PFSK-1 (cell line): ENCODE measurements around the gene PLEKHM2.

ENCODE experiments used
- FOXP2 ChIP-seq: optimal IDR thresholded peaks from 2 replicates; pipeline ENCODE3; 2011; ENCODE audit warnings: borderline replicate concordance, control low read depth, inconsistent platforms; ENCODE audit not compliant: insufficient read depth; ENCODE audit errors: extremely low read length, extremely low read depth
- POLR2AphosphoS5 ChIP-seq: IDR thresholded peaks from 2 replicates; pipeline ENCODE4 v1.6.1; 2012; ENCODE audit warnings: low read depth, mild to moderate bottlenecking, control low read depth, low read length, moderate library complexity
- REST ChIP-seq, 2 experiments: IDR thresholded peaks; 2 replicates each; pipeline versions ENCODE4 v1.6.1 to v1.8.0; 2011 to 2012; ENCODE audit warnings: low read depth in 2 of 2, low read length in 2 of 2, control low read depth in 1 of 2, inconsistent platforms in 1 of 2, mild to moderate bottlenecking in 1 of 2, moderate library complexity in 1 of 2; ENCODE audit not compliant: insufficient read depth in 1 of 2
- SIN3A ChIP-seq: IDR thresholded peaks from 2 replicates; pipeline ENCODE4 v1.6.1; 2012; ENCODE audit warnings: mild to moderate bottlenecking, low read length, moderate library complexity, borderline replicate concordance; ENCODE audit not compliant: insufficient read depth
- TAF1 ChIP-seq: IDR thresholded peaks from 2 replicates; pipeline ENCODE4 v1.6.1; 2012; ENCODE audit warnings: low read length, control low read depth, borderline replicate concordance; ENCODE audit not compliant: insufficient read depth

GRCh38 chr1:15747378-15747777 lies 63.3 kb downstream of the PLEKHM2 start:
- TF ChIP-seq FOXP2 (no peak), POLR2AphosphoS5 (no peak), TAF1 (no peak), REST (IDR thresholded peaks at IDR 0.05; ENCODE audit: insufficient read depth in 1 of 2, low read depth in 2 of 2, low read length in 2 of 2) (no peak), SIN3A (no peak)
